ENCODE data around the gene KLF11.

DNA sequence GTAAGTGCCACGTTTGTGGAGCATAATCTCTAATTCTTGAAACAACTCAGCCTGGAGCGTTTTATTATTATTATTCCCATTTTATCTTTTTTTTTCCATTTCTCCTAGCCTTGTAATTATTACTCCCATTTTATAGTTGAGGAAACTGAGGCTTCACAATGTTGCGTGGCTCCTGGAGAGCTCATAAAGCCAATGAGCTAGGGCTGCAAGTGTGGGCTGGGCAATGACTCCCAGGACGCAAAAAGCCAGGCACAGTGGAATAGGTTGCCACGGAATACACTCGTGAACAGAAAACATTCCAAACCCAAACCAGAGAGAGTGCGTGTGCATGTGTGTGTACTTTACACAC lies 13.5 kb upstream of the KLF11 start:
- TF ChIP-seq POLR2AphosphoS5 (IDR thresholded peaks at IDR 0.05) = no peak
- TF ChIP-seq, protein P1, sequence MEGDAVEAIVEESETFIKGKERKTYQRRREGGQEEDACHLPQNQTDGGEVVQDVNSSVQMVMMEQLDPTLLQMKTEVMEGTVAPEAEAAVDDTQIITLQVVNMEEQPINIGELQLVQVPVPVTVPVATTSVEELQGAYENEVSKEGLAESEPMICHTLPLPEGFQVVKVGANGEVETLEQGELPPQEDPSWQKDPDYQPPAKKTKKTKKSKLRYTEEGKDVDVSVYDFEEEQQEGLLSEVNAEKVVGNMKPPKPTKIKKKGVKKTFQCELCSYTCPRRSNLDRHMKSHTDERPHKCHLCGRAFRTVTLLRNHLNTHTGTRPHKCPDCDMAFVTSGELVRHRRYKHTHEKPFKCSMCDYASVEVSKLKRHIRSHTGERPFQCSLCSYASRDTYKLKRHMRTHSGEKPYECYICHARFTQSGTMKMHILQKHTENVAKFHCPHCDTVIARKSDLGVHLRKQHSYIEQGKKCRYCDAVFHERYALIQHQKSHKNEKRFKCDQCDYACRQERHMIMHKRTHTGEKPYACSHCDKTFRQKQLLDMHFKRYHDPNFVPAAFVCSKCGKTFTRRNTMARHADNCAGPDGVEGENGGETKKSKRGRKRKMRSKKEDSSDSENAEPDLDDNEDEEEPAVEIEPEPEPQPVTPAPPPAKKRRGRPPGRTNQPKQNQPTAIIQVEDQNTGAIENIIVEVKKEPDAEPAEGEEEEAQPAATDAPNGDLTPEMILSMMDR (IDR thresholded peaks at IDR 0.05) = no peak

All from gastroesophageal sphincter (tissue), 3 donors.